CD8-positive, alpha-beta memory T cell (primary cell): ENCODE data around the gene EFS. TPM values are rescaled to one million over a fixed set of nuclear protein-coding genes. Genes with fewer than 3 reads are reported as not detected.

Source experiments
- CTCF ChIA-PET: fragments of 350-600 bp; sonication (Branson Sonifier 250); formaldehyde crosslinking; loops from one replicate; lab custom pipeline; 2021; ENCODE audit warnings: antibody characterized with exemption; lab: Charles Lee
- POLR2A ChIA-PET: fragments of 350-600 bp; sonication (Branson Sonifier 250); formaldehyde crosslinking; loops from one replicate; lab custom pipeline; 2021; ENCODE audit warnings: antibody characterized with exemption; lab: Charles Lee
- DNase-seq, 5 donors: peaks; one replicate each; pipeline versions ENCODE4 v3.0.0 to v3.0.0-alpha.2; 2020 to 2022; ENCODE audit warnings: mixed read lengths in 1 of 5
- H3K27ac ChIP-seq: one replicate; pipeline ENCODE4 v1.7.0; 2013; ENCODE audit warnings: low read depth, mild to moderate bottlenecking, low read length, moderate library complexity
- H3K27me3 ChIP-seq: 2 replicates; pipeline ENCODE4 v1.7.0; 2013; ENCODE audit warnings: low read length, mild to moderate bottlenecking; ENCODE audit not compliant: insufficient read depth, poor library complexity, severe bottlenecking
- H3K36me3 ChIP-seq: 2 replicates; pipeline ENCODE4 v1.7.0; 2013; ENCODE audit warnings: mild to moderate bottlenecking, low read length, moderate library complexity; ENCODE audit not compliant: insufficient read depth
- H3K4me1 ChIP-seq: 2 replicates; pipeline ENCODE4 v1.7.0; 2013; ENCODE audit warnings: mild to moderate bottlenecking, low read length, moderate library complexity; ENCODE audit not compliant: insufficient read depth
- H3K4me3 ChIP-seq: 2 replicates; pipeline ENCODE4 v1.7.0; 2013; ENCODE audit warnings: mild to moderate bottlenecking, low read length
- H3K9me3 ChIP-seq: 2 replicates; pipeline ENCODE4 v1.7.0; 2013; ENCODE audit warnings: mild to moderate bottlenecking, low read length
- H3K27ac Mint-ChIP-seq, 8 donors: one replicate each; pipeline ENCODE4 v1.8.0; 2020 to 2021; ENCODE audit warnings: mixed read lengths in 8 of 8, mild to moderate bottlenecking in 6 of 8, inconsistent platforms in 3 of 8, moderate library complexity in 3 of 8
- H3K27me3 Mint-ChIP-seq, 2 donors: one replicate each; pipeline ENCODE4 v1.8.0; 2020 to 2021; ENCODE audit warnings: mixed read lengths in 2 of 2, mild to moderate bottlenecking in 1 of 2, moderate library complexity in 1 of 2
- H3K36me3 Mint-ChIP-seq, 3 donors: one replicate each; pipeline ENCODE4 v1.8.0; 2020 to 2021; ENCODE audit warnings: mixed read lengths in 3 of 3, inconsistent platforms in 1 of 3, mild to moderate bottlenecking in 1 of 3
- H3K4me1 Mint-ChIP-seq, 3 donors: one replicate each; pipeline ENCODE4 v1.8.0; 2020 to 2021; ENCODE audit warnings: mixed read lengths in 3 of 3, inconsistent platforms in 1 of 3, mild to moderate bottlenecking in 1 of 3
- H3K4me3 Mint-ChIP-seq, 7 donors: one replicate each; pipeline ENCODE4 v1.8.0; 2020 to 2021; ENCODE audit warnings: mixed read lengths in 7 of 7, mild to moderate bottlenecking in 6 of 7, moderate library complexity in 4 of 7, inconsistent platforms in 2 of 7
- H3K9me3 Mint-ChIP-seq, 5 donors: one replicate each; pipeline ENCODE4 v1.8.0; 2020 to 2022; ENCODE audit warnings: mixed read lengths in 5 of 5, mild to moderate bottlenecking in 3 of 5, moderate library complexity in 2 of 5, inconsistent platforms in 1 of 5
- polyA plus RNA-seq: library from polyadenylated mRNA; unstranded; fragments of 300-500 nt; fragmentation: Illumina TruSeq; gene quantifications from one replicate; pipeline ENCODE4 v1.2.3, GENCODE V29; 2021
- total RNA-seq, 2 experiments: library from RNA; stranded (reverse); gene quantifications; one replicate each; pipeline ENCODE4 v1.2.3, GENCODE V29; 2021

Gene EFS
- total and polyA plus RNA-seq, 3 experiments from 2014 or later, result not detected

DNA sequence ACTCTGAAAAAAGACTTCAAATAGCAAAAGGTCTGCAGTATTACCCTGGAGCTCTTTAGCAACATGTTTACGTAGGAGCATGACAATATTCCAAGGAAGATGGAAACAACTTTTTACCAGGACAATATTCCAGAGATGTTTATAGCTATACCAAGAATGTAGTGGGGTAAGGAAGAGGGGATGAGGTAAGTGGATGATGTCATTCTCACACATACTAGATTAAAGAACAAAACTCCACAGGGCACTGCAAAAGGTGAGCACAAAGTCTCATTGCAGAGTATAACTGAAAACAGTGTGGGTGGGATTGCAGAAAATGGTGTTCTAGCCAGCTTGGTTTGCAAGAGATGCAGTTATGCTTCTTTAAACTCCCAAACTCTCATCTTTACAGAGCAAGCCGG is 20.3 kb upstream of the EFS start:
- POLR2A ChIA-PET, result no interaction called here
- DNase-seq, result no peak

GRCh38 chr14:23384364-23385080 is 19.6 kb upstream of the EFS start:
- DNase-seq, result no peak
- Histone ChIP-seq H3K27ac (no peak overlapping the region), H3K4me3 (no peak overlapping the region), H3K36me3 (no peaks in the 10 kb centered on the region), H3K4me1 (no peaks in the 10 kb centered on the region), H3K27me3 (no peaks in the 10 kb centered on the region), H3K9me3 (no peaks in the 10 kb centered on the region)
- Mint-ChIP-seq H3K36me3 (no peaks in the 10 kb centered on the region), H3K27ac (no peak overlapping the region), H3K9me3 (no peaks in the 10 kb centered on the region), H3K4me1 (no peaks in the 10 kb centered on the region), H3K4me3 (no peak overlapping the region), H3K27me3 (peaks cover 11 to 35% of the 10 kb centered on the region in 2 donors)
- POLR2A ChIA-PET, result no interaction called here
- CTCF ChIA-PET, result no interaction called here

More for the DNA sequence above, 20.3 kb upstream of the EFS start:
- no peaks in the 10 kb centered on the region for H3K9me3 Mint-ChIP-seq
- no peaks in the 10 kb centered on the region for H3K4me1 Mint-ChIP-seq
- Histone ChIP-seq H3K36me3 (no peaks in the 10 kb centered on the region), H3K4me1 (no peaks in the 10 kb centered on the region), H3K27ac (no peak overlapping the region), H3K9me3 (no peaks in the 10 kb centered on the region), H3K27me3 (no peaks in the 10 kb centered on the region), H3K4me3 (no peak overlapping the region)
- no peaks in the 10 kb centered on the region for H3K36me3 Mint-ChIP-seq
- H3K27me3 Mint-ChIP-seq, result peaks cover 7 to 34% of the 10 kb centered on the region in 2 donors
- H3K4me3 Mint-ChIP-seq, result no peak overlapping the region
- CTCF ChIA-PET, result no interaction called here
- H3K27ac Mint-ChIP-seq, result no peak overlapping the region

DNA sequence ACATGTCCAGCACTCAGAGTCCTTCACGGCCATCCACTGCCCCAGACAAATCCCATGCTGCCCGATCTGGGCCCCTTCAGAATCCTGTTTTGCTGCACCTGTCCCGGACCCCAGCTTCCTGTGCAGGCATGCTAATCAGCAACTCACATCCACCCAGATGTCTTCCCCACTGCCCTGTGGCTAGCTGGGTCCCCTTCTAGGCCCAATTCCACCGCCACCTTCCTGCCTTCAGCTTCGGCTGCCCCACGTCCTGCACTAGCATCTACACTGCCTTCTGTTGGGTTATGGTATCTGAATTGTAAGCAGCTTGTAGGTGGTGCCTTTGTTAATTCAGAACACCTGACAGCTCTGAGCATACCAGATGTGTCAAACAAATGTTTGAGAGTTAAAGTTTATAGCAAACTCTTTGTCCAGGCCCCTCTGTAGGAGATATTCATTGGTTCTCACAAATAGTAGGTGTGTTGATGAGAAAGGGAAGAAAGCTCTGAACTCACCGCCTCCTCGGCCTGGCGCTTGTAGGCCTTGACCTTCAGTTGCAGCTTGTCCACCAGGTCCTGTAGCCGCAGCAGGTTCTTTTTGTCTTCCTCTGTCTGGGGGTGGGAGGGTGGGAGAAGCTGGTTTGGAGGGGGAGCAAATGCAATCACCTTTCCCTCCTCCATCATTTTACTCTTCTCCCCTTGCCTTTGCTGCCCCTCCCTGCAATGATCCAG is 17.9 kb upstream of the EFS start:
- H3K27me3 ChIP-seq, result no peaks in the 10 kb centered on the region
- POLR2A ChIA-PET, result no interaction called here
- no peak overlapping the region for H3K27ac ChIP-seq
- Mint-ChIP-seq H3K36me3 (no peaks in the 10 kb centered on the region), H3K4me1 (no peaks in the 10 kb centered on the region), H3K27ac (peak overlapping the region in 1 of 8 donors; percentile 39), H3K27me3 (peaks cover 11 to 25% of the 10 kb centered on the region in 2 donors), H3K4me3 (no peak overlapping the region), H3K9me3 (no peaks in the 10 kb centered on the region)
- no peak overlapping the region for H3K4me3 ChIP-seq
- no peaks in the 10 kb centered on the region for H3K4me1 ChIP-seq
- H3K9me3 ChIP-seq, result no peaks in the 10 kb centered on the region
- H3K36me3 ChIP-seq, result no peaks in the 10 kb centered on the region
- CTCF ChIA-PET, result interaction anchor here (1.2 to 1.5 kb wide), 3 partner anchors 9 to 262 kb away, joined by 3 to 5 read pairs (median 3); no protein-coding TSS in a partner anchor
- DNase-seq, result no peak

DNA sequence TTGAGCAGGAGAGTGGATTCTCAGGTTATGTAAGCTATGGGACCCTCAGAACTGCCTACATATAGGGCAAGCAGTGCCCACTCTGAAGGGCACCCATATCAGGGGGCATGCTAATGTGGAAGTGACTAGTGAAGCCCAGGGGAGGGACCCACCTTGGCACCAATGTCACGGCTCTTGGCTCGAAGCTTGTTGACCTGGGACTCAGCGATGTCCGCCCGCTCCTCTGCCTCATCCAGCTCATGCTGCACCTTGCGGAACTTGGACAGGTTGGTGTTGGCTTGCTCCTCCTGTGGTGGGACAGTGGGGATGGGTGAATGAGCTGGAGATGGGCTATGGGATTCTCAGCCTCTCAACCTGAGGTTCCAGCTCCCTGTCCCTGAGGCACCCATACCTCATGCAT is 17.3 kb upstream of the EFS start:
- Mint-ChIP-seq H3K4me1 (no peaks in the 10 kb centered on the region), H3K9me3 (no peaks in the 10 kb centered on the region), H3K27me3 (peaks cover 11 to 25% of the 10 kb centered on the region in 2 donors)

DNA sequence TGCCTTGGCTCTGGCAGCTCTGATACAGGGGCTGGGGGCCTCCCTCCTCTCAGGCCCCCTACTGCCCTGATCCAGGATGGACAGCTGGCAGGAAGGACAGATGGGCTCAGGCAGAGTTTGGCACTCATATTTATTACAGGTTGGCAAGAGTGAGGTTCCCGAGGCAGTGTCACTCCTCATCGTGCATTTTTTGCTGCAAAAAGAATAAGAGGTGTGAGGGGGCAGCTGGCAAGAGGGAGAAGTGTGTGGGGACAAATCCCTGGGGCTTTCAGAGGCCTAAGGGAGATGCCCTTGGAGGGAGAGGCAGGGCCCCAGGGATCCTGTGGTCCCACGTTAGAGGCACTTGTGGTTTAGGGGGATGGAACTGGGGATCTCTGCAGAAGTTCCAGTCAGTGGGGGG is 16.9 kb upstream of the EFS start:
- POLR2A ChIA-PET, result no interaction called here
- H3K9me3 Mint-ChIP-seq, result no peaks in the 10 kb centered on the region
- Histone ChIP-seq H3K36me3 (no peaks in the 10 kb centered on the region), H3K9me3 (no peaks in the 10 kb centered on the region), H3K4me1 (no peaks in the 10 kb centered on the region), H3K27me3 (no peaks in the 10 kb centered on the region), H3K4me3 (no peak overlapping the region), H3K27ac (no peak overlapping the region)
- no peak overlapping the region for H3K4me3 Mint-ChIP-seq
- H3K27ac Mint-ChIP-seq, result no peak overlapping the region
- no peaks in the 10 kb centered on the region for H3K36me3 Mint-ChIP-seq
- CTCF ChIA-PET, result interaction anchor here (1.2 to 1.5 kb wide), 3 partner anchors 8 to 261 kb away, joined by 3 to 5 read pairs (median 3); no protein-coding TSS in a partner anchor
- no peak for DNase-seq
- H3K27me3 Mint-ChIP-seq, result peaks cover 11 to 25% of the 10 kb centered on the region in 2 donors
- H3K4me1 Mint-ChIP-seq, result no peaks in the 10 kb centered on the region

More for the DNA sequence above, 17.3 kb upstream of the EFS start:
- no peak overlapping the region for H3K27ac Mint-ChIP-seq
- no peaks in the 10 kb centered on the region for H3K9me3 ChIP-seq
- CTCF ChIA-PET, result interaction anchor here (1.2 to 1.5 kb wide), 3 partner anchors 8 to 262 kb away, joined by 3 to 5 read pairs (median 3); no protein-coding TSS in a partner anchor
- H3K4me1 ChIP-seq, result no peaks in the 10 kb centered on the region
- no peak for DNase-seq
- H3K36me3 Mint-ChIP-seq, result no peaks in the 10 kb centered on the region
- POLR2A ChIA-PET, result no interaction called here
- no peaks in the 10 kb centered on the region for H3K36me3 ChIP-seq
- no peak overlapping the region for H3K4me3 ChIP-seq
- no peak overlapping the region for H3K27ac ChIP-seq
- H3K27me3 ChIP-seq, result no peaks in the 10 kb centered on the region
- no peak overlapping the region for H3K4me3 Mint-ChIP-seq

DNA sequence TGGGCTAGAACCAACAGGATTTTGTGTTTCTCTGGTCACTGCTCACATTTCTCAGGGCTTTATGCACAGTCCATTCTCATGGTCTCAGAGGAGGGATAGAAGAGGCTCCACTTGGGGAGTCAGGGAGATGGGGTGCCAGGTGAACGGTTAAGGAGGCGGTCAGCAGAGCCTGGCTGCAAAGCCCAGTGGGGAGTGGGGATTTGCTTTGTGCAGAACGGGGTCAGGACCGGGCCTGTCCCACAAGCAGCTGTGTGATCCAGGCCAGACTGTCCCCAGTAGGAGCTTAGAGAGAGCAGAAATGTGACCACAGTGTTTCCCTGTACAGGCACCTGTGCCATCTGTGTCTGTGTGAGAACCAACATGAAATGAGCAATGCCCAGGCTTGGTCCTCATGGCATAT is 16.0 kb upstream of the EFS start:
- no peaks in the 10 kb centered on the region for H3K9me3 ChIP-seq
- Mint-ChIP-seq H3K36me3 (no peaks in the 10 kb centered on the region), H3K27me3 (peaks cover 13 to 25% of the 10 kb centered on the region in 2 donors), H3K9me3 (no peaks in the 10 kb centered on the region), H3K4me3 (no peak overlapping the region), H3K27ac (no peak overlapping the region), H3K4me1 (no peaks in the 10 kb centered on the region)
- DNase-seq, result no peak
- no peak overlapping the region for H3K27ac ChIP-seq
- H3K27me3 ChIP-seq, result no peaks in the 10 kb centered on the region
- ChIA-PET CTCF (interaction anchor here (1.2 to 3.8 kb wide), 16 partner anchors 9 to 260 kb away, joined by 3 to 23 read pairs (median 7); partner anchors contain the start of gene PABPN1), POLR2A (interaction anchor here (0.7 kb wide), 1 partner anchor 109 kb away, joined by 4 read pairs; no protein-coding TSS in a partner anchor)
- H3K4me1 ChIP-seq, result no peaks in the 10 kb centered on the region
- no peaks in the 10 kb centered on the region for H3K36me3 ChIP-seq
- H3K4me3 ChIP-seq, result no peak overlapping the region

DNA sequence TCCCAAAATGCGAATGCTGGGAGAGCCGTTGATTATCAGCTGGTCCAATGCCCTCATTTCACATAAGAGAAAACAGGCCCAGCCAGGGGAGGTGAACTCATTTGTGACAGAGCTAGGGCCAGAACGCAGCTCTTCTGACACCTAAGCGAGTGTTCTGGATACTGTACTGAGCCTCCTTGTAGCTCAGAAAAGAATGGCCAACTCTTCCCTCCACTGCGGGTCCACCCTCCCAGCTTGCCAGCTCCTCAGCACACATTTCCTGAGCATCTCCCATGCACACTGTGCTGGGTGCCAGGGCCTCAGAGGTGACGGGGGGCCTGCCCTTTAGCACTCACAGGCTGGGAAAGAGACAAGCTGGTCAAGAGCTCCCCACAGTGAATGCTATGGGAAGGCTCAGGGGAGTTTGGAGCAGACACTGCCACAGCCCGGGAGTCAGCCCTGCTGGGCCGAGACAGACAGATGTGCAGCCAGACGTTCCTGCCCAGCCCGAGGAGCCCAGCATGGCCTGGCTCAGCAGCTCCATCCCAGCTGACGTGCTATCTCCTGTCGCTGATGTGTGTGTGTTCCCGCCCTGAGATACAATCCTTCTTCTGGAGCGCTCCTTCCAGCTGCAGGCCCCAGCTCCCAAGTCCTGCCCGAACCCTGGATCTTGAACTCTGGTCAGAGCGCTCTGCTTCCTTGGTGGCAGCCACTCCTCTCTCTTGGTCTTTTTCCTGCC is 15.4 kb upstream of the EFS start:
- ChIA-PET POLR2A (no interaction called here), CTCF (interaction anchor here (0.7 to 3.8 kb wide), 31 partner anchors 9 to 307 kb away, joined by 3 to 23 read pairs (median 4); partner anchors contain the start of gene PABPN1)
- no peak for DNase-seq
- no peaks in the 10 kb centered on the region for H3K27me3 ChIP-seq
- no peaks in the 10 kb centered on the region for H3K36me3 ChIP-seq
- no peaks in the 10 kb centered on the region for H3K9me3 ChIP-seq
- Mint-ChIP-seq H3K4me3 (no peak overlapping the region), H3K27me3 (peaks cover 13 to 25% of the 10 kb centered on the region in 2 donors), H3K27ac (no peak overlapping the region), H3K9me3 (no peaks in the 10 kb centered on the region), H3K36me3 (no peaks in the 10 kb centered on the region), H3K4me1 (no peaks in the 10 kb centered on the region)
- H3K4me1 ChIP-seq, result no peaks in the 10 kb centered on the region
- no peak overlapping the region for H3K27ac ChIP-seq
- no peak overlapping the region for H3K4me3 ChIP-seq
